ENCODE results near the gene SLC39A7. TPM values are rescaled to one million over a fixed set of nuclear protein-coding genes. Genes with fewer than 3 reads are reported as not detected.

SLC39A7 gene
- total RNA-seq, 1 experiment from 2014 or later, result 14.0 TPM

GRCh38 chr6:33198159-33198852 is 2.4 kb upstream of the SLC39A7 start:
- no peak overlapping the region for H2AFZ ChIP-seq (ENCODE audit: low read length)

GRCh38 chr6:33198853-33199436 is 1.7 kb upstream of the SLC39A7 start:
- Histone ChIP-seq H3K9me3 (ENCODE audit: low read length) (no peaks in the 10 kb centered on the region), H3K4me3 (ENCODE audit: low read length) (peak overlapping the region; percentile 100), H2AFZ (ENCODE audit: low read length) (no peak overlapping the region), H3K4me2 (ENCODE audit: low read depth, low read length, poor library complexity, severe bottlenecking) (peak overlapping the region; percentile 97), H3K27me3 (ENCODE audit: low read length) (no peaks in the 10 kb centered on the region), H3K79me2 (ENCODE audit: low read length) (peaks cover 49% of the 10 kb centered on the region), H3K9ac (ENCODE audit: low read length) (peak overlapping the region; percentile 100), H3K36me3 (ENCODE audit: insufficient read depth, low read length) (peaks cover 41% of the 10 kb centered on the region), H4K20me1 (ENCODE audit: insufficient read depth, low read depth, low read length) (no peaks in the 10 kb centered on the region; the same call in 1 of the 2 replicates), H3K4me1 (ENCODE audit: low read length) (peaks cover 39% of the 10 kb centered on the region), H3K9me2 (replicated peaks; ENCODE audit: insufficient read depth, low read length) (no peaks in the 10 kb centered on the region), H3K27ac (ENCODE audit: low read length) (peak overlapping the region; percentile 89; the same call in 1 of the 2 replicates)
- DNase-seq, result no peak

More at GRCh38 chr6:33198159-33198852, 2.4 kb upstream of the SLC39A7 start:
- DNase-seq, result no peak
- Histone ChIP-seq H3K36me3 (ENCODE audit: insufficient read depth, low read length) (peaks cover 41% of the 10 kb centered on the region), H3K27me3 (ENCODE audit: low read length) (no peaks in the 10 kb centered on the region), H3K27ac (ENCODE audit: low read length) (no peak overlapping the region), H3K9me3 (ENCODE audit: low read length) (no peaks in the 10 kb centered on the region), H3K4me2 (ENCODE audit: low read depth, low read length, poor library complexity, severe bottlenecking) (peak overlapping the region; percentile 23), H3K4me3 (ENCODE audit: low read length) (no peak overlapping the region), H3K9me2 (replicated peaks; ENCODE audit: insufficient read depth, low read length) (no peaks in the 10 kb centered on the region), H3K9ac (ENCODE audit: low read length) (peak overlapping the region; percentile 100), H3K4me1 (ENCODE audit: low read length) (peaks cover 36% of the 10 kb centered on the region), H4K20me1 (ENCODE audit: insufficient read depth, low read depth, low read length) (no peaks in the 10 kb centered on the region; the same call in 1 of the 2 replicates), H3K79me2 (ENCODE audit: low read length) (peaks cover 49% of the 10 kb centered on the region)

- peaks cover 44% of the 10 kb centered on the region for H3K4me1 ChIP-seq (ENCODE audit: low read length)
- peak overlapping the region; percentile 97 for H3K4me2 ChIP-seq (ENCODE audit: low read depth, low read length, poor library complexity, severe bottlenecking)
- H3K9ac ChIP-seq (ENCODE audit: low read length), result peak overlapping the region; percentile 100
- H3K4me3 ChIP-seq (ENCODE audit: low read length), result peak overlapping the region; percentile 100
- peak overlapping the region; percentile 96; the same call in 1 of the 2 replicates for H2AFZ ChIP-seq (ENCODE audit: low read length)
- no peaks in the 10 kb centered on the region for H3K27me3 ChIP-seq (ENCODE audit: low read length)
- H3K36me3 ChIP-seq (ENCODE audit: insufficient read depth, low read length), result peaks cover 41% of the 10 kb centered on the region
- no peaks in the 10 kb centered on the region; the same call in 1 of the 2 replicates for H4K20me1 ChIP-seq (ENCODE audit: insufficient read depth, low read depth, low read length)
- peak; percentile 92 for DNase-seq
- peak overlapping the region; percentile 89 for H3K27ac ChIP-seq (ENCODE audit: low read length)
- no peaks in the 10 kb centered on the region for H3K9me3 ChIP-seq (ENCODE audit: low read length)
- peaks cover 49% of the 10 kb centered on the region for H3K79me2 ChIP-seq (ENCODE audit: low read length)
- H3K9me2 ChIP-seq (replicated peaks; ENCODE audit: insufficient read depth, low read length), result no peaks in the 10 kb centered on the region
These were observed 914 bp upstream of the SLC39A7 start for GRCh38 chr6:33199687-33200218.

GRCh38 chr6:33201147-33201545 is 479 bp downstream of the SLC39A7 start:
- peak overlapping the region; percentile 97 for H3K4me2 ChIP-seq (ENCODE audit: low read depth, low read length, poor library complexity, severe bottlenecking)
- H3K27ac ChIP-seq (ENCODE audit: low read length), result peak overlapping the region; percentile 80
- H3K27me3 ChIP-seq (ENCODE audit: low read length), result no peaks in the 10 kb centered on the region
- no peaks in the 10 kb centered on the region for H3K9me3 ChIP-seq (ENCODE audit: low read length)
- H3K36me3 ChIP-seq (ENCODE audit: insufficient read depth, low read length), result peaks cover 30% of the 10 kb centered on the region
- H3K79me2 ChIP-seq (ENCODE audit: low read length), result peaks cover 49% of the 10 kb centered on the region
- peak overlapping the region; percentile 100 for H3K9ac ChIP-seq (ENCODE audit: low read length)
- DNase-seq, result no peak
- no peaks in the 10 kb centered on the region; the same call in 1 of the 2 replicates for H4K20me1 ChIP-seq (ENCODE audit: insufficient read depth, low read depth, low read length)
- peaks cover 54% of the 10 kb centered on the region for H3K4me1 ChIP-seq (ENCODE audit: low read length)
- H3K9me2 ChIP-seq (replicated peaks; ENCODE audit: insufficient read depth, low read length), result no peaks in the 10 kb centered on the region
- H2AFZ ChIP-seq (ENCODE audit: low read length), result peak overlapping the region; percentile 75; the same call in 1 of the 2 replicates
- H3K4me3 ChIP-seq (ENCODE audit: low read length), result peak overlapping the region; percentile 100

- H3K79me2 ChIP-seq (ENCODE audit: low read length), result peaks cover 48% of the 10 kb centered on the region
- peak overlapping the region; percentile 97 for H3K4me2 ChIP-seq (ENCODE audit: low read depth, low read length, poor library complexity, severe bottlenecking)
- H3K27ac ChIP-seq (ENCODE audit: low read length), result peak overlapping the region; percentile 80; the same call in 1 of the 2 replicates
- H3K9me3 ChIP-seq (ENCODE audit: low read length), result no peaks in the 10 kb centered on the region
- peaks cover 22% of the 10 kb centered on the region for H3K36me3 ChIP-seq (ENCODE audit: insufficient read depth, low read length)
- peak overlapping the region; percentile 100 for H3K4me3 ChIP-seq (ENCODE audit: low read length)
- no peaks in the 10 kb centered on the region for H3K9me2 ChIP-seq (replicated peaks; ENCODE audit: insufficient read depth, low read length)
- peak overlapping the region; percentile 100 for H3K9ac ChIP-seq (ENCODE audit: low read length)
- DNase-seq, result no peak
- no peaks in the 10 kb centered on the region for H3K27me3 ChIP-seq (ENCODE audit: low read length)
- no peak overlapping the region for H2AFZ ChIP-seq (ENCODE audit: low read length)
- H4K20me1 ChIP-seq (ENCODE audit: insufficient read depth, low read depth, low read length), result no peaks in the 10 kb centered on the region; the same call in 1 of the 2 replicates
- peaks cover 55% of the 10 kb centered on the region for H3K4me1 ChIP-seq (ENCODE audit: low read length)
These were observed 1.3 kb downstream of the SLC39A7 start for GRCh38 chr6:33201935-33202334.

GRCh38 chr6:33202799-33203198 is 2.1 kb downstream of the SLC39A7 start:
- H3K4me2 ChIP-seq (ENCODE audit: low read depth, low read length, poor library complexity, severe bottlenecking), result no peak overlapping the region
- DNase-seq, result no peak
- H3K79me2 ChIP-seq (ENCODE audit: low read length), result peaks cover 44% of the 10 kb centered on the region

GRCh38 chr6:33203443-33204164 is 2.9 kb downstream of the SLC39A7 start:
- peaks cover 18% of the 10 kb centered on the region for H3K36me3 ChIP-seq (ENCODE audit: insufficient read depth, low read length)
- peaks cover 38% of the 10 kb centered on the region for H3K79me2 ChIP-seq (ENCODE audit: low read length)
- H3K9me3 ChIP-seq (ENCODE audit: low read length), result no peaks in the 10 kb centered on the region
- peak overlapping the region; percentile 21; the same call in 1 of the 2 replicates for H3K9ac ChIP-seq (ENCODE audit: low read length)
- H3K4me3 ChIP-seq (ENCODE audit: low read length), result no peak overlapping the region; the same call in 1 of the 2 replicates
- no peak for DNase-seq
- H3K9me2 ChIP-seq (replicated peaks; ENCODE audit: insufficient read depth, low read length), result no peaks in the 10 kb centered on the region
- H3K27ac ChIP-seq (ENCODE audit: low read length), result no peak overlapping the region
- no peak overlapping the region for H2AFZ ChIP-seq (ENCODE audit: low read length)
- H4K20me1 ChIP-seq (ENCODE audit: insufficient read depth, low read depth, low read length), result no peaks in the 10 kb centered on the region
- H3K4me1 ChIP-seq (ENCODE audit: low read length), result peaks cover 54% of the 10 kb centered on the region
- H3K4me2 ChIP-seq (ENCODE audit: low read depth, low read length, poor library complexity, severe bottlenecking), result peak overlapping the region; percentile 8
- H3K27me3 ChIP-seq (ENCODE audit: low read length), result no peaks in the 10 kb centered on the region

More at GRCh38 chr6:33202799-33203198, 2.1 kb downstream of the SLC39A7 start:
- Histone ChIP-seq H2AFZ (ENCODE audit: low read length) (no peak overlapping the region), H3K27ac (ENCODE audit: low read length) (no peak overlapping the region), H3K36me3 (ENCODE audit: insufficient read depth, low read length) (peaks cover 18% of the 10 kb centered on the region), H3K9ac (ENCODE audit: low read length) (peak overlapping the region; percentile 14; the same call in 1 of the 2 replicates), H3K9me2 (replicated peaks; ENCODE audit: insufficient read depth, low read length) (no peaks in the 10 kb centered on the region), H3K4me3 (ENCODE audit: low read length) (no peak overlapping the region), H3K4me1 (ENCODE audit: low read length) (peaks cover 59% of the 10 kb centered on the region), H3K27me3 (ENCODE audit: low read length) (no peaks in the 10 kb centered on the region), H3K9me3 (ENCODE audit: low read length) (no peaks in the 10 kb centered on the region), H4K20me1 (ENCODE audit: insufficient read depth, low read depth, low read length) (no peaks in the 10 kb centered on the region; the same call in 1 of the 2 replicates)

Data from Karpas-422 (cell line).